Measurements from ENCODE around the gene CCR5AS.

Gene CCR5AS

DNA sequence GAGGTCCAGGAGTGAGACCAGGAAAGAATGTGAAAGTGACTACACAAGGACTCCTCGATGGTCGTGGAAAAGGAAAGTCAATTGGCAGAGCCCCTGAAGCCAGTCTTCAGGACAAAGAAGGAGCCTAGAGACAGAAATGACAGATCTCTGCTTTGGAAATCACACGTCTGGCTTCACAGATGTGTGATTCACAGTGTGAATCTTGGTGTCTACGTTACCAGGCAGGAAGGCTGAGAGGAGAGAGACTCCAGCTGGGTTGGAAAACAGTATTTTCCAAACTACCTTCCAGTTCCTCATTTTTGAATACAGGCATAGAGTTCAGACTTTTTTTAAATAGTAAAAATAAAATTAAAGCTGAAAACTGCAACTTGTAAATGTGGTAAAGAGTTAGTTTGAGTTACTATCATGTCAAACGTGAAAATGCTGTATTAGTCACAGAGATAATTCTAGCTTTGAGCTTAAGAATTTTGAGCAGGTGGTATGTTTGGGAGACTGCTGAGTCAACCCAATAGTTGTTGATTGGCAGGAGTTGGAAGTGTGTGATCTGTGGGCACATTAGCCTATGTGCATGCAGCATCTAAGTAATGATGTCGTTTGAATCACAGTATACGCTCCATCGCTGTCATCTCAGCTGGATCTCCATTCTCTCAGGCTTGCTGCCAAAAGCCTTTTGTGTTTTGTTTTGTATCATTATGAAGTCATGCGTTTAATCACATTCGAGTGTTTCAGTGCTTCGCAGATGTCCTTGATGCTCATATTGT, 47.0 kb downstream of the CCR5AS start:
- peaks cover 4% of the 10 kb centered on the region for H3K9me3 Mint-ChIP-seq
- no peak for DNase-seq (ENCODE audit: low spot score)
- H3K36me3 Mint-ChIP-seq: no peaks in the 10 kb centered on the region
- no peaks in the 10 kb centered on the region for H3K27me3 Mint-ChIP-seq
- H3K27ac Mint-ChIP-seq: peak overlapping the region; percentile 78 to 83
- H3K4me1 Mint-ChIP-seq (ENCODE audit: low read depth in 2 of 2): peaks cover 54 to 80% of the 10 kb centered on the region in 2 donors
- ATAC-seq: peak; percentile 76 to 86
- H3K4me3 Mint-ChIP-seq: peak overlapping the region; percentile 69

DNA sequence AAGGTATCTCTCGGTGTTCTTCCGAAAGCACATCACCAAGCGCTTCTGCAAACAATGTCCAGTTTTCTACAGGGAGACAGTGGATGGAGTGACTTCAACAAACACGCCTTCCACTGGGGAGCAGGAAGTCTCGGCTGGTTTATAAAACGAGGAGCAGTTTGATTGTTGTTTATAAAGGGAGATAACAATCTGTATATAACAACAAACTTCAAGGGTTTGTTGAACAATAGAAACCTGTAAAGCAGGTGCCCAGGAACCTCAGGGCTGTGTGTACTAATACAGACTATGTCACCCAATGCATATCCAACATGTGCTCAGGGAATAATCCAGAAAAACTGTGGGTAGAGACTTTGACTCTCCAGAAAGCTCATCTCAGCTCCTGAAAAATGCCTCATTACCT, 48.4 kb downstream of the CCR5AS start:
- peak overlapping the region in 1 of 2 donors; percentile 78 for H3K27ac Mint-ChIP-seq
- H3K4me3 Mint-ChIP-seq: peak overlapping the region; percentile 56
- no peak for DNase-seq (ENCODE audit: low spot score)
- H3K36me3 Mint-ChIP-seq: no peaks in the 10 kb centered on the region
- H3K9me3 Mint-ChIP-seq: no peaks in the 10 kb centered on the region
- peaks cover 59 to 80% of the 10 kb centered on the region in 2 donors for H3K4me1 Mint-ChIP-seq (ENCODE audit: low read depth in 2 of 2)
- no peak for ATAC-seq
- no peaks in the 10 kb centered on the region for H3K27me3 Mint-ChIP-seq

DNA sequence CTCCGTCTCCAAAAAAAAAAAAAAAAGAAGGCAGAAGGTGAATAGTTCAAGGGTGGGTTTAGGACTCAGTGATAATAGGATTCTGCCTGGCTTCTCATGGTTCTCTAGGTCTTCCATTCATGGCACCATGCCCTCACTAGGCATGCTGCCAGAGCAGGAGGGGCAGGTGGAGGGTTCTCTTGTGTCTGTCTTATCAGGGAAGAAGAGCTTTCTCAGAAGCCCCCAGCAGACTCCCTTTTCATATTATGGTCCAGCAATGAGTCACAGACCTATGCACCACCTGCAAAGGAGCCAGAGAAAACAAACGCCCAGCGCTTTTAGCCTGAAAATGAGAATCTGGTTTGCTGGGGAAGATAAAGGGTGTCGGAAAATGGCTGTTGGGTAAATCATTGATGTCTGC, 50.0 kb downstream of the CCR5AS start:
- H3K36me3 Mint-ChIP-seq: no peaks in the 10 kb centered on the region
- DNase-seq (ENCODE audit: low spot score) (no peak), ATAC-seq (no peak)
- H3K4me1 Mint-ChIP-seq (ENCODE audit: low read depth in 2 of 2): peaks cover 68 to 84% of the 10 kb centered on the region in 2 donors
- no peaks in the 10 kb centered on the region for H3K9me3 Mint-ChIP-seq
- no peaks in the 10 kb centered on the region for H3K27me3 Mint-ChIP-seq
- H3K4me3 Mint-ChIP-seq: peak overlapping the region; percentile 12
- peak overlapping the region; percentile 24 to 36 for H3K27ac Mint-ChIP-seq

DNA sequence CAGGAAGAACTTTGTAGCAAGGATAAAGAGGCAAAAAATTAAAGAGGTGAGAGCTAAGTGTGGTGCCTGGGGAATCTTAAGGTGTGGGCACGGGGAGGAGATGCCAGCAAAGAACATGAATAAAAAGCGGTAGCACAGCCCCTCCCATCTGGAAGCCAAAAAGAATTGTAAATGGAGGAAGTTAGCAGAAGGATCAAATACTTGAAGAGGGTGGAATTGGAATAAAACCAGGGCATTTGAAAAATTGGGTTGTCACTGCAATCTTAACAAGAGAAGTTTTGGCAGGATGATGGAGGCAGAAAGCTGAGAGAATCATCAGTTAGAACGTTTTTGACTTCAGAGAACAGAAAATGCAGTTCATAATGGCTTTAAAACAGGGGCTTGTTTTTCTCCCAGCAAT, 50.6 kb downstream of the CCR5AS start:
- Mint-ChIP-seq H3K27me3 (no peaks in the 10 kb centered on the region), H3K27ac (peak overlapping the region in 1 of 2 donors; percentile 41), H3K4me1 (ENCODE audit: low read depth in 2 of 2) (peaks cover 68 to 82% of the 10 kb centered on the region in 2 donors), H3K9me3 (no peaks in the 10 kb centered on the region), H3K36me3 (no peaks in the 10 kb centered on the region), H3K4me3 (peak overlapping the region; percentile 26)
- ATAC-seq: no peak
- no peak for DNase-seq (ENCODE audit: low spot score)

DNA sequence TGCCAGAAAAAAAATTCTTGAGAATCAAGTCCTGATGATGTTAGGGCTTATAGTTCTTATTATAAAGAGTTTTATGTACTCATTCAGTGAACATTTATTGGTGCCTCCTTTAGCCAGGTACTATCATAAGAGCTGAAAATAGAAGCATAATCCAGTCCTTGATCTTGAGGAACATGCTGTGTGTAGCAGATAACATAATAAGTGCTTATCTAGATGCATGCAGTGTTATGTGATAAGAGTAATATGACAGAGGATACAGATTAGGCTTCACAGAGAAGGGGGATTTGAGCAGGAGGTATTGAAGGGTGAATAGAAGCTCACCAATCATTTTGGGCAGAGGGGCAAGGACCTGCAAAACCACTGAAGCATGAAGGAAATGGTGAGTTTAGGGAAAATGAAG, 51.9 kb downstream of the CCR5AS start:
- Mint-ChIP-seq H3K27me3 (no peaks in the 10 kb centered on the region), H3K27ac (peak overlapping the region; percentile 8 to 41), H3K4me3 (peak overlapping the region; percentile 58), H3K4me1 (ENCODE audit: low read depth in 2 of 2) (peaks cover 66 to 82% of the 10 kb centered on the region in 2 donors), H3K36me3 (no peaks in the 10 kb centered on the region), H3K9me3 (no peaks in the 10 kb centered on the region)
- ATAC-seq (no peak), DNase-seq (ENCODE audit: low spot score) (no peak)

DNA sequence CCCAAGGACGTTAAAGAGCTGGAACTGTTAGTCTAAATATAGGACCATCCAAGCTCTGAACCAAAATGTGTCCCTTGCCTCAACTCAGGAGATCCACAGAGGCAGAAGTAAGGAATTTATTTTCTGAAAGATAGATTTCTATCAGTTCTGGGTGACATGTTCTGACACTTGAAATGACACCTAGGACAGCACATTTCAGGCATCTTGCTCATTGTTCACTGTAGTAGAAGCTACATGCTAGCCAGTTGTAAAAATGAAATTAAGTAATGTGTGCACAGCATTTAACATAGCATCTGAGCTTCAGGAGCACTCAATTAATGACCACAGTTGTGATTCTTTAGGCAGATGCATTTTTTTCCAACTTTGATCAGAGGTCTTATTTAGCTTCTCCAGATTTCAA, 52.4 kb downstream of the CCR5AS start:
- Mint-ChIP-seq H3K36me3 (no peaks in the 10 kb centered on the region), H3K4me3 (peak overlapping the region; percentile 47), H3K27ac (peak overlapping the region in 1 of 2 donors; percentile 41), H3K27me3 (no peaks in the 10 kb centered on the region), H3K4me1 (ENCODE audit: low read depth in 2 of 2) (peaks cover 66 to 82% of the 10 kb centered on the region in 2 donors), H3K9me3 (no peaks in the 10 kb centered on the region)
- no peak for DNase-seq (ENCODE audit: low spot score)
- no peak for ATAC-seq

DNA sequence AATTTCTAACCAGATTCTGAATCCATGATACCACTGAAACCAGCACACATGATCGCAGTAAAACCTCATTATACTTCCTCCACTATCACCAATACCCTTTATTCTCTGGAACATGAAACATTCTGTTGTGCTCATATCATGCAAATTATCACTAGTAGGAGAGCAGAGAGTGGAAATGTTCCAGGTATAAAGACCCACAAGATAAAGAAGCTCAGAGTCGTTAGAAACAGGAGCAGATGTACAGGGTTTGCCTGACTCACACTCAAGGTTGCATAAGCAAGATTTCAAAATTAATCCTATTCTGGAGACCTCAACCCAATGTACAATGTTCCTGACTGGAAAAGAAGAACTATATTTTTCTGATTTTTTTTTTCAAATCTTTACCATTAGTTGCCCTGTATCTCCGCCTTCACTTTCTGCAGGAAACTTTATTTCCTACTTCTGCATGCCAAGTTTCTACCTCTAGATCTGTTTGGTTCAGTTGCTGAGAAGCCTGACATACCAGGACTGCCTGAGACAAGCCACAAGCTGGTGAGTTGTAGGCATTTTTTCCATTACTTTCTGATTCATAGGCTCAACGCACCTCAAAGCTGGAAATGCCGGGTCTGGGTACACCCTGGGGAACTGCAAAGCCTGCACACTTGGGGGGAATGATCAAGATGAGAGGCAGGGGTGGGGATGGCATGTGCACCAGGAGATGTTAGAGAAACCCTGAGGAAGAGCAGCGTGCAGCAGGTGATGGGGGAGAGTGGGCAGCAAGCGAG, 53.0 kb downstream of the CCR5AS start, which contains the start of gene CCR2:
CCR2 (plus strand) TSS at position 465 of the 764 bp plus-strand sequence. CDS start 3,417 bp downstream, outside the sequence.
- Mint-ChIP-seq H3K9me3 (peaks cover under 1% of the 10 kb centered on the region), H3K36me3 (peaks cover 1% of the 10 kb centered on the region), H3K27me3 (no peaks in the 10 kb centered on the region), H3K27ac (peak within 1 kb of the TSS; percentile 41 to 87), H3K4me3 (peak within 1 kb of the TSS; percentile 74), H3K4me1 (ENCODE audit: low read depth in 2 of 2) (peaks cover 68 to 82% of the 10 kb centered on the region in 2 donors)
- no peak for ATAC-seq
- no peak for DNase-seq (ENCODE audit: low spot score)

DNA sequence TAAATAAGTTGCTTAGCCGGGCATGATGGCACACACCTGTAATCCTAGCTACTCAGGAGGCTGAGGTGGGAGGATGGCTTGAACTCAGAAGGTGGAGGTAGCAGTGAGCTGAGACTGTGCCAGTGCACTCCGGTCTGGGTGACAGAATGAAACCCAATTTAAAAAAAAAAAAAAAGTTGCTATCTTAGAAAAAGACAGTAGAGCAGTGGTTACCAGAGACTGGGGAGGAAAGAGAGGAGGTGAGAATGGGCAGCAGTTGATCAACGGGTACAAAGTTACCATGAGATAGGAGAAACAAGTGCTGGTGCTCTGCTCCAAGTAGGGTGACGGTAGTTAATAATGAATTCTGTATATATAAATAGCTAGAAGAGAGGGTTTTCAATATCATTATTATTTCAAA, 53.8 kb downstream of the CCR5AS start:
- no peaks in the 10 kb centered on the region for H3K27me3 Mint-ChIP-seq
- H3K36me3 Mint-ChIP-seq: peaks cover 7% of the 10 kb centered on the region
- peak overlapping the region; percentile 74 for H3K4me3 Mint-ChIP-seq
- DNase-seq (ENCODE audit: low spot score) (no peak), ATAC-seq (no peak)
- H3K27ac Mint-ChIP-seq: peak overlapping the region; percentile 41 to 87
- peaks cover 2% of the 10 kb centered on the region for H3K9me3 Mint-ChIP-seq
- peaks cover 70 to 82% of the 10 kb centered on the region in 2 donors for H3K4me1 Mint-ChIP-seq (ENCODE audit: low read depth in 2 of 2)

DNA sequence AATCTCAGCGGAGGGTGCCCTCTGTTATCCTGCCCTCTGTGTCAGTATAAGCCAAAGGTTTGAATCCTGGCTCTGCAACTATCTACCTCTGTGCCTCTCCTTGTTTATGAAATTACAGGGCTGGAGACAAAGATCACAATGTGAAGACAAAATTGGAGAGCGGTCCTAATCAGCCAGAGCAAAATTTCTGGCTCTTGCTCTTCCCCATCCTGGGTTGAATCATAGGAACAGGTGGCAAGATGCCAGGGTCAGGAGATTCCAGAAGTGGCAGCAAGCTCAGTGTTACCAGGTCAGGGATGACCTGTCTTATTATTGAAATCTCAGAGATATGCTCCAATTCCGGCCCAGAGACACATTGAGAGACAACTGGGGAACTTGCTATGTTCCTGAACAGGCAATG, 55.2 kb downstream of the CCR5AS start:
- no peak overlapping the region for H3K4me3 Mint-ChIP-seq
- H3K27me3 Mint-ChIP-seq: no peaks in the 10 kb centered on the region
- H3K36me3 Mint-ChIP-seq: peaks cover 13% of the 10 kb centered on the region
- H3K4me1 Mint-ChIP-seq (ENCODE audit: low read depth in 2 of 2): peaks cover 66 to 81% of the 10 kb centered on the region in 2 donors
- H3K27ac Mint-ChIP-seq: peak overlapping the region; percentile 92 to 96
- H3K9me3 Mint-ChIP-seq: peaks cover 2% of the 10 kb centered on the region
- DNase-seq (ENCODE audit: low spot score): no peak
- ATAC-seq: no peak

DNA sequence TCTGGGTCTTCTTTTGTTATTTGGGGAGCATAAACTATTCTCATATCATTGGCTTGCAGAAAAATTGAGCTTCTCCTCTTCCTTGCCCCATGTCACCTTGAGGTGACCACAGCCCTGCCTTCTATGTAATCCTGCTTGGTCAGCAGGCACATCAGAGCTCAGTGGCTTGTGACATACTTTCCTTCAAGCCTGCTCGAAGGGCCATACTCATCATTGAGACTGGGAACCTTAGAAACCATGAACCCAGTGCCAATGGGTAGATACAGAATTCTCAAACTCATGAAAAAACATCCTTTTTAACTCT, 56.7 kb downstream of the CCR5AS start:
- peak; percentile 72 to 79 for ATAC-seq
- peaks cover 59 to 71% of the 10 kb centered on the region in 2 donors for H3K4me1 Mint-ChIP-seq (ENCODE audit: low read depth in 2 of 2)
- H3K27ac Mint-ChIP-seq: peak overlapping the region; percentile 92 to 96
- H3K4me3 Mint-ChIP-seq: peak overlapping the region; percentile 78
- H3K27me3 Mint-ChIP-seq: no peaks in the 10 kb centered on the region
- no peak for DNase-seq (ENCODE audit: low spot score)
- H3K36me3 Mint-ChIP-seq: peaks cover 13% of the 10 kb centered on the region
- peaks cover 2% of the 10 kb centered on the region for H3K9me3 Mint-ChIP-seq

DNA sequence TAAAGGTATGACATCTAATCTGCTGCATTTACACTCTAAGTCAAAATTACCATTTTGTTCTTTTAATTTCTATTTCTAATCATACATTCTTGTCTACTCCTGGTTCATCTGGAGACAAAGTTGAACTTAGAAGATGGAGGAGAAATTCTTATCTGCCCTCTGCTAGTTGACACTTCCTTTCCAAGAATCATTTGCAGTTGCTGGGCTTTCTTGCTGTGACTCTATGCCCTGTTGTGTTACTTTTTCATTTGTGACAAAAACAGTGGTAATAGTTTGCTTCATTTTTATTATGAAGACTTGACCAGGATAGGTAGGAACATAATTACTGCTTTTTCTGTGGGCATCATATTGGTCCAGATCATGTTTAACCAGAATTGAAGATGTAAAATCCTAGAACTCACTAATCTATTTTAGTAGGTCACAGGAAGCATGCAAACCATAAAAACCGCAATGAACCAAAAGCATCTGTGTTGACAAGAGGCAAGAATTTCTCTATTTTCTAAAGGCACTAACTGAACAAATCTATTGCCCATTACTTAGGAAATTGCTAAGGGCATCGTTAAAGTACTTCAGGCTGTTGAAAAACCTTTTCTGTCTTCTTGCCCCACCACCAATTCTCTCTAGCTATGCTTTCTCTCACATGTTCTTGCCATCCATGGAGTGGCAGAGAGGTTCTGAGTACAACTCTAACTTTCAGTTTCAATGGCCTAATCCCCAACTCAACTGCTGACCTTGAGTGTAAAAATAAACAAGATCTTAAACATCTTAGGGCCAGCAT, 57.2 kb downstream of the CCR5AS start:
- DNase-seq (ENCODE audit: low spot score): no peak
- peaks cover 55 to 66% of the 10 kb centered on the region in 2 donors for H3K4me1 Mint-ChIP-seq (ENCODE audit: low read depth in 2 of 2)
- H3K27ac Mint-ChIP-seq: peak overlapping the region; percentile 92 to 96
- peaks cover 13% of the 10 kb centered on the region for H3K36me3 Mint-ChIP-seq
- no peaks in the 10 kb centered on the region for H3K27me3 Mint-ChIP-seq
- ATAC-seq: peak; percentile 77 to 88
- peak overlapping the region; percentile 78 for H3K4me3 Mint-ChIP-seq
- H3K9me3 Mint-ChIP-seq: peaks cover 2% of the 10 kb centered on the region

DNA sequence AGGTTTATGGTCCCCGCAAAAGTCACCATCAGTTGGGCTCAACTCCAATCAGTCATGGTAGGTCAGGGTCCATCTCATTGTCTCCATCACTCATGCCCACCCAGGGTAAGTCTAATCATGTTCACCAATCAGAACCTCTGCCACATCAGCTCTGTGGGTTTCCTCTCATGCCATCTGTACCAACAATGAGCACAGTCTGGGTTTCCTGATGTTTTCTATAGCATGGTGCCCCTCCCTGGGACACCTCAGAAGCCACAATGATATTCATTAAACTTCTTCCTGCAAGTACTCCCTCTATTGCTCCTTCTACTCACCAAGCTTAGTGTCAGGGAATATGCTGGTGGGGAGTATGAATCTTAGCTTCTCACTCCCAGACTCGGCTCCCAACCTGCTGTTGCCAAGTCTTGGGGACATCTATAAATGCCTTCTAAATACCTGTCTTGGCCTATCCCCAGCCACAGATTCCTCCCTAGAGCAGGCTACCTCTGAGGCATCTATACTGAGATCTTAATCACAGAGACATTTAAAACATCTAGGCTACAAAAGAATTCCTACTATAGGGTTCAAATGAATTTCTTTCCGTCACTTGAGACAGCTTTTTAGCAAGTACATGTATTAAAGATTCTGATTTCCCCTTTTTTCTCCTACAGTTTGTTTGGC, 57.9 kb downstream of the CCR5AS start:
- peak in 1 of 2 donors; percentile 55 for ATAC-seq
- H3K27ac Mint-ChIP-seq: peak overlapping the region; percentile 92 to 96
- H3K27me3 Mint-ChIP-seq: no peaks in the 10 kb centered on the region
- H3K36me3 Mint-ChIP-seq: peaks cover 13% of the 10 kb centered on the region
- peak overlapping the region; percentile 78 for H3K4me3 Mint-ChIP-seq
- H3K9me3 Mint-ChIP-seq: peaks cover 2% of the 10 kb centered on the region
- no peak for DNase-seq (ENCODE audit: low spot score)
- H3K4me1 Mint-ChIP-seq (ENCODE audit: low read depth in 2 of 2): peaks cover 51 to 59% of the 10 kb centered on the region in 2 donors

DNA sequence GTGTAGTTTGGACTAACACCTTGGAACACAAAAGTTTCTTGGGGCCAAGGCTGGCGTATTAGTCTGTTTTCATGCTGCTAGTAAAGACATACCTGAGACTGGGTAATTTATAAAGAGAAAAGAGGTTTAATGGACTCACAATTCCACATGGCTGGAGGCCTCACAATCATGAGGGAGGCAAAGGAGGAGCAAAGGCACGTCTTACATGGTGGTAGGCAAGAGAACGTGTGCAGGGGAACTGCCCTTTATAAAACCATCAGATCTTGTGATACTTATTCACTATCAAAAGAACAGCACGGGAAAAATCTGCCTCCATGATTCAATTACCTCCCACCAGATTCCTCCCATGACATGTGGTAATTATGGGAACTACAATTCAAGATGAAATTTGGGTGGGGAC, 62.4 kb downstream of the CCR5AS start:
- no peaks in the 10 kb centered on the region for H3K27me3 Mint-ChIP-seq
- peaks cover 11 to 21% of the 10 kb centered on the region in 2 donors for H3K4me1 Mint-ChIP-seq (ENCODE audit: low read depth in 2 of 2)
- ATAC-seq (no peak), DNase-seq (ENCODE audit: low spot score) (no peak)
- peak overlapping the region in 1 of 2 donors; percentile 38 for H3K27ac Mint-ChIP-seq
- H3K9me3 Mint-ChIP-seq: peaks cover 8% of the 10 kb centered on the region
- peaks cover 21% of the 10 kb centered on the region for H3K36me3 Mint-ChIP-seq
- no peak overlapping the region for H3K4me3 Mint-ChIP-seq
